Activated CD8-positive, alpha-beta memory T cell treated with anti-CD3 and anti-CD28 coated beads for 24 hours (primary cell): ENCODE data around the gene ZNF423.
"Not testable (repeated sequence)": the region's sequence is repeated elsewhere in the genome, so short reads cannot be mapped to it uniquely, and the experiment has no call there.

Source experiments
- DNase-seq: peaks from one replicate; pipeline ENCODE4 v3.0.0-alpha.2; 2020

ZNF423 gene

DNA sequence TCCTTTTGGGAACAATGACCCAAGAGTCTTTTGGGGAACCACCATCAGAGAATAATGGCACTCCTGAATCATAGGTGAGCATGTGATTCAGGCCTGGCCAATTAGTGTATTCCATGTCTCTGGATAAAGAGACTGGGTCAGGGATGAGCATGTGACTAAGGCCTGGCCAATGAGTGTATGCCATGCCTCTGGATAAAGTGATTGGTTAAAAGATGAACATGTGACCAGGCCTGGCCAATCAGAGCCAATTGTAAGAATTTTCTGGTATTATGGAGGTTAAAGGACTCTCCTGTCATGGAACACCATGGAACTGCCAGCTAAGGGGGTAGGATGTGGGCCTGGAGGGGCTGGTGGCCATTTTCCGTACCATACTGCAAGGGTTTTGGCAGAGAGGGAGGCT lies 288.0 kb downstream of the ZNF423 start:
- no peak for DNase-seq

DNA sequence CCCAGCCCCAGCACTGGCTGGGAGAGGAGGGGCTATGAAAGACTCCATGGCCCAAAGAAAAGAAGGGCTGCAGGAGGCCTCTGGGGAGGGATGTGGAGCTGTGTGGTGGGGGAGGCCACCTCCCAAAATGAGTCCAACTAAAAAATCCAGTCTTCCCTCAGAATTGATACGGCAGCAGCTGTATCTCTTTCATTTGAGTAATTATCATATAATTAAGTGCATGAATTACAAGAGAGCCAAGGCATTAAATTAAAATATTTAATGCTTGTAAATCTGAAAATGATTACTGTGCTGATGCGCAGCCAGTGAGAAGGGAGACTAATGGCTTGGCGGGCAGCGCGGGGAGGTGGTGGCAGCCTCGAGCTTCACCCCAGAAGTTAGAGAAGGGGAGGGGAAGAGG lies 289.5 kb downstream of the ZNF423 start:
- no peak for DNase-seq

DNA sequence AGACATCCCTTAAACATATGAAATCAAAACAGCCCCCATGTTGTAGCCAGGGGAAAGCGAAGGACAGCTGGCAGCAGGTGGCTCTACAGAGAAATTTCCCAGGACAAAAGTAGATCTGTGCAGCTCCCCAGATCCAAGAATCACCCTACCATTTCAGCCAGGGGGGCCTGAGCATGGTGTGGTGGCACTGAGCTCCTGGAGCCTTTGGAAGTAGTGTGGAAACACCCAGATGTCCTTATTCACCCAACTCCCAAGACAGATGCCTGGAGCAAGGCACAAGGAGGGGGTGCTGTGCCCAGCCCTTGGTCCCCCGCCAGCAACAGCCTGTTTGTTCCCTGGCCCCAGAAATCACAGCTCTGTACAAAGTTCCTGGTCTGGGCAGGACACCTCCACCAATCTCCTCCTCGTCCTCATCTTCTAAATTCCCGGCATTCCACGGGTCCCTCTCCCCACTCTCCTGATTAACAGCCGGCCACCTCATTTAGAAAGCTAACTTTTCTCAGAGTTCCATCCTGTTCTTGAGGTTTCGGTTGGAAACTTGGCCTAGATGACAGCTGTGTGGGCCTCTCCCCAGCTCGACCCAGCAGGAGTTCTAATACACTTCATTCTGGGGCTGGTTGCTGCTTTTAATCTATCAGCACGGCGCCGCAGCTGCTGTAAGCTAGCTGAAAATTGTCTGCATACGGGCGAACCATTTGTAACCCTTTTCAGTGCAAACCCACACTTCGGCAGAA lies 291.2 kb downstream of the ZNF423 start:
- DNase-seq = no peak

DNA sequence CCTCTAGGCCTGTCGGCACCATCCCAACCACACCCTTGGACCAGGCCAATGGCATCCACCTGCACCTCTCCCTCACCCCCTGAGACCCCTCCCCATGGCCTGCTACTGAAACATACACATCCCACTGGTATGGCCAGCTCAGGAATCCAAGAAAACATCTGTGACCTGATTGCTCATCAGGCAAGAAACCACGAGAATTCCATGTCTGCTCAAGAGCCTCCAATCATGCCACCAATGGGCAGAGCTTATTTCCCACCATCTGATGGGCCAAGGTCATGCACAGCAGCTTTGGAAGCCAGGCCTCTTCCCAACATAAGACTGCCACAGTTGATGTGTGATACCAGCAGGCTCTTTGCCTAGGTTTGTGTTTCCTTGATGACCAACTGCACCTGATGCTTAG lies 292.2 kb downstream of the ZNF423 start:
- DNase-seq = no peak

DNA sequence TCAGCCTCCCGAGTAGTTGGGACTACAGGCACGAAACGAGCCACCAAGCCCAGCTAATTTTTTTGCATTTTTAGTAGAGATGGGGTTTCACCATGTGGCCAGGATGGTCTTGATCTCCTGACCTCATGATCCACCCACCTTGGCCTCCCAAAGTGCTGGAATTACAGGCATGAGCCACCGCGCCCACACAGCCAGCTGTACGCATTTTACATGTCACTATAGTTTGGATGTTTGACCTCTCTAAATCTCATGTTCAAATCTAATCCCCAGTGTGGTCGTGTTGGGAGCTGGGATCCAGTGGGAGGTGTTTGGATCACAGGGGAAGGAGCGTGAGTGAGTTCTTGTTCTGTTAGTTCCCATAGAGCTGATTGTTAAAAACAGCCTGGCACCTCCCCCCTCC lies 293.0 kb downstream of the ZNF423 start:
- DNase-seq = not testable (repeated sequence)

DNA sequence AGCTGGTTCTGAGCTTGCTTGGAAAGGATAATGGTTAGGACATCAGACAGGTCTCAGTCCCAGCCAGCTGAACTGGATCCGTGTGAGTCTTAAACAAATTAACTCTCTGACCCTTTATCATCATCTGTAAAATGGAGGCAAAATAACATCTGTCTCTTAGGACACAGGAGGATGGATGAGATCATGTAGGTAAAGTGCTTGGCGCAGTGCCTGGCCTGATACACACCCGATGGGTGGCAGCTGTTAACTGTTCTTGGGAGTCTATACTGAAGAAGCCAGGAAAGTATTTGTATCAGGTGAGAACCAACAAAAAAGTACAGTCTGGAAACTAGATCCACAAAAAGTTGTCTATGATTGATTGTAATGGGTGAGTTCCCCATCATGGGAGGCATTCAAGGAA lies 293.7 kb downstream of the ZNF423 start:
- DNase-seq = no peak

DNA sequence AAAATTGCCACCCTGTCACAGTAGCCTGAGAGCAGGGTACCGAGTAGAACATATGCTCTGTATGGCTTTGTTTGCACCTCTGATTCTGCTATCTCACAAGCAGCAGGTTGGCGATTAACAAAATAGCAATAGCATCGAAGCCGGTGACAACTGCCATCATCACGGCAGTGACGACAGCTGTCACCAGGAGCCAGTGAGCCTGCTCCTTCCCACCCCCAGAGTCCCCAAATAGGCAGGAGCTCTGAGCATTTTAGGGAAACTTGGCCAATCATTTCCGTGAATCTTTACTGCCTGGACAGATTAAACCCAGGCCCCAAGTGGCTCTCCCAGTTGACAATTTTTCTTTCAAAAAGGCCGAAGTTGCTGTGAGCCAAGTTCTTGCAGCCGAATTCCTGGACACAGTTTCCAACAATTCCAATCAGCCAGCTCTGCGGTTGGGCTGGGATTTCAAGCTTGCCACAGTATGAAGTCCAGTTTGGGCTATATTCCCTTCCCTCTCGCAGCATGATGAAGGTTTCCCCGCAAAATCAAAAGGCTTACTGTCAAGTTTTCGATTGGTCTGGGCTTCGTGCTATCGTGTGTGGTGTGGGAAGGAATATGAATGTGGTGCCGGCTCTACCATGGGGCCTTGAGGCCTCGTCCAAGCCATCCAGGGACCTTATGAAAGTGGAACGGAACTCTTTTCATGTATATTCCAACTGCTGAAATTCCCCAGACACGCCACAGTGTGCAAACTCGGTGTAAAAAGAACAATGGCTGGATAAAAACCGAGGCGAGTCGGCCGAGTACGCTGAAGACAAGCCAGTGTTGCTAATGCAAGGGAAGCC lies 295.7 kb downstream of the ZNF423 start:
- no peak for DNase-seq

DNA sequence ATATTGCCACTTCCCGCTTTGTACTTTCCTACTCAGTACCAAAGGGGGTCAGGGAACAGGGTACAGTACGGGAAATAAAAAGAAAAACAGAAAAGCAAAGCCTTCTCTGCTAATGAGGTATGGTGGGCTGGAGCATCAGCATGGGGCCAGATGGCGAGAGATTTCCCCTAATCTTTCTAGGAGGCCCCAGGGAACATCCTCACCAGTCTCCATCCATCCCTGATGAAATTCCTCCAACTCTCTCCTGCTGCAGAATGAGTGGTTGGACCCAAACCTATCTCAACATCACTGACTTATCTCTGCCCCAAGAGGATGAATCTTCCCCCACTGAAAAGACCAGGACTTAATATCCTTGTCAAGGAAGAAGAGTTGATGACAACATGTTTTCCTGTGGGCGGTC lies 296.7 kb downstream of the ZNF423 start:
- DNase-seq = no peak

DNA sequence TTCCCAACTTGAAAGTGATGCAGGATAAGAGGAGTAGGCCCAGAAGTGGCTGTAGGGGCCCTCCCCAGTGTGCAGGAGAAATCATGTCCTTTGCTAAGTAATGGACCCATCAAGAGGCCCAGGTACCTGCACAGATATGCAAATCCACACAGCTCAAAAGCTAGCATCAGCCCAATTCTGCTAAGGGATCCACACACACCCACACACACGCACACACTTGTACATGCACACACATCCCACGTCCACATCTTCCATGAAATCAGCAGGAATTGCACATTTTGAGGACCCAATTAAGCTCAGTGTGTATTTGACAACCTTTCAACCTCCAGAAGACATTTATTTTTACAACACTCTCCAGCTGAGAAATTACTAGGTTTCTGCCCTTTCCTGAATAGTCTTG lies 297.5 kb downstream of the ZNF423 start:
- DNase-seq = no peak

DNA sequence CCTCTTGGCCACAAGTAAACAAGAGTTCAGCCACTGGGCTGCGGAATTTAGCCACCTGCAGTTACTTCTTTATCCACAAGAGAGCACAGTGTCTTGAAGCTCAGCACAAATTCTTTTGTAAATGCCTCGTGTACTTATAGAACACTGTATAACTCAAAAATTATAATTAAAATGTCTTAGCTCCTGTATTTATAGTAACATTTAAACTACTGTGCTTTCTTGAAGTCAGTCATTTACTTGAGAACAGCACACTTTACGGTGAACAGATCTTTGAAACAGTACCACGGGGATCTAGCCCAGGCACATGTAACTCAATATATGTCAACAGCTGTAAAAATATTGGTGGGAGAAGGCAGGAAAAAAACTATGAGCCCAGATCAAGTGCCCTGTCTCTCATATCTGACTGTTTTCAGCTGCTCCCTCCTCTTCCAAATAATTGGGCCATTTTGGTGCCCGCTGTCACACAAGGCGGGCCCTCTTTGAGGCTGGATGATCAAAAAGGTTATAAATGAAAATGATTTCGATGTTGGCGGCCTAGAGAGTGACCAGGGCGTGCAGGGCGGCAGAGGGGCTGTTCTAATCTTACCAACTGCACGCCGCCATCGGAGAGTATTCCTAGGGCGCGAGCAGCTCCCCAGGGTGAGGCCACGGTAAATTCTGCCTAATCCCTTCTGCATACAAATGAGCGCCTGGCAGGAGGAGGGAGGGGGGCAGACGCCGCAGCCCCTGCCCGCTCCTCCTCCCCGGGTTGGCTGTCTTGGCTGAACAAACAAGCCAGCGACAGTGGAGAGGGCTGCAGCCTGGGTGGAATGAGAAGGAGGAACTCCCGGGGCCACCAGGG lies 299.1 kb downstream of the ZNF423 start:
- DNase-seq = no peak

DNA sequence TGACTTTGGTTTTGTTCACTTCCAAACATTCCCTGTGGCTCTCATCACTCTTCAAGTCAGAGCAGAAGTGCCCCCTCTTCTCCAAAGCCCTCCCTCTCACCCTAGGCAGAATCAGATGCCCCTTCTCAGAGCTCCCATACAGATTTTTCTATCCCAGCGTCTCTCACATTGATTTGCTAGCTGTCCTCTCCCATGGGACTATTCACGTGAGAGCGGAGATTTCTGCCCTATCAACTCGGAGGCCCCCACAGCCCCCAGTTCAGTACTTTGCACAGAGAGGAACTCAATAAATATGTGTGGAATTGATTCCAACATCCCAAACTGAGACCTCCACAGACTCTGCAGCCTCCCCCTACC lies 299.7 kb downstream of the ZNF423 start:
- no peak for DNase-seq

DNA sequence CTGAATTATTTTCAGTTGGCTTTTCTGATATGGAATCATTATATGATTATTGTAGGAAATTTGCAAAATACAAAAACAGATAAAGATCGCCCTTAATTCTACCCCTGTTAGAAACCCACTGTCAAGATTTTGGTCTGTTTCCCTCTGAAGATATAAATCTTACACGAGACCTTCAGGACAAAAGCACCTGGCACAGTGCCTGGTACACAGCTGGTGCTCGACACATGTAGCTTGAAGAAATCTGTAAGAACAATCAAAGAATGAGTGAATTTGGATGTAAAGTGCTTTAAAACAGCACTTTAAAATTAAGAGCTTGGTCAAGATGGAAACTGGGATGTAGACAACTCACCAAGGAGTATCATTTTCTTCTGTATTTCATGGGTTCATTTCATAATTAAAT lies 301.2 kb downstream of the ZNF423 start:
- DNase-seq = no peak

DNA sequence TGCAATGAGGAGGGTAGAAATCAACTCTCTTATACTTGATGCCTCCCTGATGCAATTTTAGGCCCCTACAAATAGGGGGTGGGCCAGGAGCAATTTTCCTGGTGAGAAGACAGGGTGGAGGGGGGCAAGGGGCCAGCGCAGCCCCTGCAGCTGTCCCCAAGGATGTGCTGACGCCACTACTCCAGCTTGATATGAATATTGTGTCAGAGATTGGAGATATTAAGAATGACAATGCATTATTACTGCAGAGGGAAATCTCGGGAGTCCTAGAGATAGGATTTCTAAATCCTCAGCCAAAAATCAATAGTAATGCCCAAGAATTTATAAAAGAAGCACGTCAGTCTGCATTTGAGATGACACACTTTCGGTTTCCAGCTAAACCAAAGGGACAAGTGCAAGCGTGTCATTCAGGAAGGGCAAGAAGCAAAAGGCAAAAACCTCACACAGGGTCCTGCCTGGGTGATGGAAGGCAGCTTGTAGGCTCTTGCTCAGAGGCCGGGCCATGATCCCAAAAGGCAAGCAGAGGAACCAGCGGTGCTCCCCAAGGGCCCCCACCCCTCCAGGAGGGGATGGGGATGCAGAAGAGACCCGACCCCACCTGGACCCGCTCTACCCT lies 303.5 kb downstream of the ZNF423 start:
- no peak for DNase-seq

DNA sequence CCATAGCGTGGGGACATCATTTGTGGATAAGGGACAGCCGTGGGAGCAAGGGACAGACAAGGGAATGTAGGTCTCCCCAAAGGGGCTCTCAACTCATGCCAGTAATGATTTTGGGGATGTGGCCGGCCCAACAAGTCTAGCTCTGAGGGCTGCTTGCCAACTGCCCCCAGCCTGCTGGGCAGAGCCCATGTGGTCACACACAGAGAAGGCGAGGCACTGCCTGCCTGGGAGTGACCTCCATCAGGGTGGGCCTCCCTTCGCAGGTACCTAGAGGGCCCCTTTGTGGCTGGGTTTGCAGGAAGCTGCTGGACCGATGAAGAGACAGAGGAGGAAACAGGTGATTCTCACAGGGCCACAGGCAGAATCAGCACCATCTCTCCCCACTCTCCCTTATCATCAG lies 305.2 kb downstream of the ZNF423 start:
- DNase-seq = no peak

DNA sequence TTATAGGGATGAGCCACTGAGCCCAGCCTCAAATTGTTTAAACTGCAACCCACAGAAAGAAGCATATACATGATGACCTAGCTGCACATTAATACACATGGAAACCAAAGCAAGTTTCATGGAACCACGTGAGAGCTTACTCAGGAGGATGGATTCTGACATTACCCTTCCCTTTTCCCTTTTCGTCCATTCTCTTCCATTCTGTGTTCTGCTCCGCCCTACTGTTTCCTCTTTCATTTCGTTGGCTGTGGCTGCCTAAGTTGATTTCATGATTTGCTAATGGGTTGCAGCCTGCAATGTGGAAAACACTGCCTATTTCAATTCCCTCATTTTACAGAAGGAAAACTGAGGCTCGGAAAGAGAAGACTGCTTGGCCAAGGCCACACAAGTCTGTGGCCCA lies 305.8 kb downstream of the ZNF423 start:
- no peak for DNase-seq

DNA sequence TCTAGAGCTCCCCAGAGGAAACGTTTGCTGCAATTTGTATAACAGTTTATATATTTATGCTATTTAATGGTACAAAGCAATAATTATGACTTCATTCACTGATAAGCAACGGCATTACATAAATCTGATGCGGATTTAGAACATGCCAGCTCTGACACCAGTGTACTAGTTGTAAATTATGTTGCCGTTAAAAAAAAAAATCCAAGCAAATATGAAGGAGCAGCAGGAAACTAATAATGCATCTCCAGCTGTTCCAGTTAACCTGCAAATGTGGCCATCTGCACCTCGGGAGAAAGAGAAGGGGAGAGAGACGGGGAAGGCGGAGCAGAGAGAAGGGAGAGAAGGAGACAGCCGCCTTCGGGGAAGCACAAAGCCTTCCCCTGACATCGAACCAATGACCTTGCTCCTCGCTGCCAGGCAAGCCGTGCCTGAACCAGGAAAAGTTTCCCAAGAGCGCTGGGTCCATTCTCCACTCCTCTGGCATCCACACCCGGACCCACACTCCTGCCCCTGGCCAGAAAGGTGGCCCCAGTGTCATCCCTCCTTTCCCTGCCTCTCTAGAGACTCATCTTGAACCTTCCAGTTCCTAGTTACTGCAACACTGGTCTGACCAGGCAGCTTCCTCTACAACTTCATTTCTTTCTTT lies 307.5 kb downstream of the ZNF423 start:
- no peak for DNase-seq

DNA sequence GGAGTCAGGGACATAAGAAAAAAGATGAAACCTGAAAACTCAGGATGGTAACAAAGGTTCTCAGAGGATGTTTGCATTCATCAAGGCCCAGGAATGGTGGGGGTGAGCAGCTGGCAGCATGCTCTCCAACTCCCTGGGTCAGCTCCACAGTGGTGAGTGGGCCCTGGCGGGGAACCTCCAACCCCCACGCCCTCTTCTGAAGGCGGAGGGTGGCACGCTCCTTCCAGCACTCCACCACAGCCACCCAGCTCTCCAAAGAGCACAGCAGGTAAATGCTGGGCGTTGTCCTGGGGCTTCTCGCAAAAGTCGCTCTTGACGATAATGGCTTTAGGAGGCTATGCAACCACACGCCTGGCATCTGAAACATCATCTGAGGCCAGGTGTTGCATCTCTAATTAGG lies 308.5 kb downstream of the ZNF423 start:
- no peak for DNase-seq

DNA sequence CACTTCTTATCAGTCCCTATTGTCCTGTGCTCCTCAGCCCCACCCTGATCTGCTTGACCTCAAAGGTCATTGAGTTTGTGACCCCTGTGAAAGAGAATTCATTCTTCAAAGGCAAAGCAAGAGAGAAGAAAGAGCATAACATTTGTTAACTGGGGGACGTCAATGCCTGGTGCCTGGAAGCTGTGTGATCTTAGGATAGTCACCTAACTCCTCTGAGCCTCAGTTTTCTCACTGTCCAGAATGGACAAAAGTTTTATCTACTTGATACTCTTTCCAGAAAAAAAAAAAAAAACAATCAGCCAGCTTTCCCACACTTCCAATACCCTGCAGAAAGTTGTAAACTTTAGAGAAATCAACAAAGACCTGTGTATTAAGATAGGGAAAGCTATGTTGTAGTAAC lies 309.2 kb downstream of the ZNF423 start:
- no peak for DNase-seq

DNA sequence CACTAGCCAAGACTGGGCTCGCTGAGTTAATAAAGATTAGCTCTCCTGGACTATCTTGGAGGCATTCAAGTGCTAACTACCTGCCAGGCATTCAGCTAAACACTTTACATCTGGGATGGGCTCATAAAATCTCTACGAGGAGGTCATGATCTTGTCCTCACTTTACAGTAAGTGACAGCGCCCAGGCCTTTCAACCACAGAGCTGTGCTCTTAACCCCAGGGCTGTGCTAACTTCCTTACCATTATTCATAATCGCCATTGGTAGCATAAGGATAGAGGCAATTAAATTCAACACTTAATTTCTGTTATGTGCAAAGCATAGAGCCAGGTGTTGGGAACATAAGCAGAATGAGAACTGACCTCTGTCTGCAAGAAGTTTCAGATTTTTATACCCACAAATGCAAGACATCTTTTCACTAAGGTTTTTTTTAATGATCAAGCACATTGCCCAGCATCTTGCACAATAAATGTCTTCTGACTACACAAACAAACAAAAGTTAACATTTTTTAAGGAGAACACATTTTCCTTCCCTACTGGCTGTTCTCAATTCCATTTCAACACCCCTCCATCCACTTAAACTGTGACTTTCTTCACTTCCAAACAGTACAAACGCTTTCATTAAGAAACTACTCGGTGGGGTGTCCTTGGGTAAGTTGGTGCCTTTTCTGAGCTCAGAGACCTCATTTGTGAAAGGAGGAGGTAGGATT lies 310.0 kb downstream of the ZNF423 start:
- DNase-seq = no peak

DNA sequence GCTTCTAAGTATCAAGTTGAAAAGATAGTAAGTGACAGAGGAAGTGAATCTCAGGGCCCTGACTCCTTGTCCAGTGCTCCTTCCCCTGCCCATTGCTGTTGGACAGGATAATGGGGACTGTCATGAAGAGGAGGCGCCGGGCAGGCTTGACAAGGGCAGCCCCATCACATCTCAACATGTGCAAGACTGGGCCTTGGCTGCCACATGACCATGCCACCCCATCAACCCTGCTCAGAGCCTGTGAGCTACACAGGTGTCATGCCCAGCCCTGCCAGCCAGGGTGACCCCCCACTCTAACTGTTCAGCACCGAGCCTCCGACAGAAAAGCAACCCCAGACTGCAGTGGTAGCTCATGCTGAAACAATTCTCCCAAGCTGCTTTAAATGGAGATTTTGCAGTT lies 310.7 kb downstream of the ZNF423 start:
- no peak for DNase-seq

DNA sequence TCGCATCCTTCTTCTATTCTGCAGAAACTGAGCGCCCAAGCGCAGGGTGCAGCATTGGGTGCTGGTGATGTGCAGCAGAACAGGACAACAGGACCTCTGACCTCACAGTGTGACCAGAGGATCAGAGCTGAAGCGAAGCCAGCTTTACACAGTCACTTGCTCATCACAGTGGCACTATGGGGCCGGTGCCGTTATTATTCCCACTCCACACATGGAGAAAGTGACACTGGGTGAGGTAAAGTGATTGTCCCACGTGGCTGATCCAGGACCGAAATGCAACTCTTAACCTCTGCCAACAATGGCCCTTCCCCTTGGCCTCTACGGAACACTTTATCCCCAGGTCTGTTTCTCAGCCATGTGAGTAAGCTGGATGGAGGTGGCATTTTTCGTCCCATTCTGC lies 311.1 kb downstream of the ZNF423 start:
- DNase-seq = no peak

DNA sequence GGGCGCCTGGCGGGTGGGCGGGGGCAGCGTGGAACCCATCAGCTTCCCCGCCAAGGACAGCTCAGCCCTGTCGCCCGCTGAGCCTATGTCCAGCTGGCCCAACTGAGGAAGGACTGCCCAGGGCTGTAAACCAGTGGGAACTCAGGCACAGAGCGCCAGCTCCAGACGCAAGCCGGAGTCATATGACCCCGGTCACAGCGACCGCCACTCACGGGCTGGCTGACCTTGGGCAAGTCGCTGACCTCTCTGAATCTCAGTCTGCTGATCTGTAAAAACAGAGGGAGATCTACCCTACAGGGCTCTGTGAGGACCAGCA lies 312.3 kb downstream of the ZNF423 start:
- no peak for DNase-seq
